ENCODE measurements around the gene TTC7B.

TTC7B gene

DNA sequence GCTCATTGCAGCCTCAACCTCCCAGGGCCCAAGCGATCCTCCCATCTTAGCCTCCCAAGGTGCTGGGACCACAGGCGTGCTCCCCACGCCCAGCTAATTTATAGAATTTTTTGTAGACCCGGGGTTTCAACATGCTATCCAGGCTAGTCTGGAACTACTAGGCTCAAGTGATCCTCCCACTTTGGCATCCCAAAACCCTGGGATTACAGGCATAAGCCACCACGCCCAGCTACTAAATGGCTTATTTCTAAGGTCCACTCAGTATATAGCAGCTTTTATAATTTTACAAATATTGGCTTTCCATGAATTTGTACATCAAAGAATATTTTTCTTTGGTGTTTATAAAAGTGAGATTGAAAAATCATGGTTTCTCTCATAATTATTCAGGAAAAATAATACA lies 167.8 kb downstream of the TTC7B start:
- no peak for DNase-seq (ENCODE audit: low read depth)

DNA sequence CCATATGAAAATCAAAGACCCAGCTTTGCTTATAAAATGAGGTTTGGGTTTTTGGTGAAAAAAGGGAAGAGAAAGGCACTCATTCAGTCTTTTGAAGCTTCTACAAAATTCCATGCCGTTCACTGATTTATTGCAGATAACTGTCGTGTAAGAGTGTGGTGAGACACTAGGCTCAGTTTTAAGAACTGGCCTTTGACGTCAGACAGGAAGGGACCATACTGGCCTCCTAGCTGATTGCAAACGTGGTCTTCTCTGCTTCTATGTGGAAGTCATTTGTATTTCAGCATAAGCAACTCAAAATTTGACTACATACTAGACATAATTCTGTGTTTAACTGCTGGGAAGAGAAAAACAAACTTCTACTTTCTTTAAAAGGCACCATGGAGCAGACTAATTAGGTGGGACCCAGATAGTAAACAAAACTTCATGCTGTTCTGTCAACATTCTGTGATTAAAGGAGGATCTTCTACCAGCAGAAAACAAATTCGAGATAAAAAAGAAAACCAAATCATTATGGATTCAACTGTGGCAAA lies 168.7 kb downstream of the TTC7B start:
- DNase-seq (ENCODE audit: low read depth): no peak

DNA sequence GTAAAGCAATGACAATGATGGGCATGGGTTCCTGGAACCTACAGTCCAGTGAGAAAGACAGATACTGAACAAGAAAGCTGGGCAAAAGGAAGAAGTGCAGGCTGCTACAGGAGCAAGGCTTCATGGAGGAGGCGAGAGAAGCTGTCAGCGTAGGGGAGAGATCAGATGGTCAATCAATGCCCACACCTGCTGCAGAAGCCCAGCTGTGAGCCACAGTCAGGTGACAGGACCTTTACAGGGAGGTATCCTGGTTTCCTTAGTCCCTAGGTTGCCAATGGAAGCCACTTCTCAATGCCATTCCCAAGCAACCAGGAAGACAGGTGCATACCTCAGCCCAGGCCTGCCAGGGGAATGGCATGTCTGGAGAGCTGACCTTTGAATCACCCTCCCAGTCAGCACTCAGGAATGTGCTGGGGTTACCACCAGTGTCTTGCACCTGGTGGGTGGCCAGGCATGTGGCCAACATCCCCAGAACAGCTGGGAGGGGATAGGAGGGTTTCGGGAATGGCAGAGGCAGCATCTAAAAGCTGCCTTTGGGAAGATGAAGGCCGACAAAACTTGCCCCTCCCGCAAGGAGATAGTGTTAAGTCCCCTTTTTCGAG lies 170.3 kb downstream of the TTC7B start:
- no peak for DNase-seq (ENCODE audit: low read depth)

DNA sequence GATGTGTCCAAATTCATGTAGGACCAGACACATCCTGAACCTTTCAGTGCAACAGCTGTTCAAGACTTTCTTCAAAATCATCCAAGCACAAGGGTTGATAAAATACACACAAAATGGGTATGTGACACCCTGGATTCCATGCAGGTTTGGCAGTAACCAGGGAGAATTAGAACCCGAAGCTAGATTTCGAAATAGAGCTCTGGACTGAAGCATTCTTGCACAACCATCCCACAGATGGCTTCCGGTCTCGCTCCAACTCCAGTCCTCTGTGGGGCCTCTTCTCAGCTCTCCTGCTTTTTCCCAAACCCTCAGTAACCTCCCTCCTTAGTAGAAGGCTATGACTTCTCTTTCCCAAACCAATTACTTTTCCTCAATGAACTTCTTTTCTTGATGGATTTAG lies 171.3 kb downstream of the TTC7B start:
- no peak for DNase-seq (ENCODE audit: low read depth)

DNA sequence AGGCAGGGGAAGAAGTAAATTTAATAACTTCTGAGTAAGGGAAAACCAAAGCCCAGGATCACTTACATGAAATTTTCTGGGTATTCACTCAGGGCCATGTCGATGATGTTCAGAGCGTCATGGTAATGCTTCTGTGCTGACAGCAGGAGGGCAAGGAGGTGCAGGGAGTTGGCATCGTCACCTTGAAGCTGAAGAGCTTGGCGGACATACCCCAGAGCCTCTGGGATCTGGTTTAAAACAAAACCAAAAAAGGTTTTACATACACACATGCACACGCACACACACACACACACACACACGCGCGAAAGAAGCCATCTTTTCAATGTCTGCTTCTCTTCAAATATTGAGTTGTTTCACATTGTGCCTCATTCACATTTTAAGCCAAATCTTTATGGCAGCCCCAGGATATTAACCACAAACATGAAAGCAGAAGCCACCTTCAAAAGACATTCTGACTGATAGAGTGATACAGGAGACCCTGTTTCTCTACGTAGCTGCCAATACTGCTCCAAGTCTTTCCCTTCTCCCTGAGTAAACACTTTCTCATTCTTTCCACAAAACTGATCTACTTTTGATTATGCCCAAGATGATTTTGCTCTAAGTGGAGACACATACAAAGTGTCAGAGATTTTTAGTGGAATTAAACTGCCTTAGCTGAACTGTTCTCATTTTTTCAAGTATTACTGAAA lies 172.1 kb downstream of the TTC7B start:
- DNase-seq (ENCODE audit: low read depth): no peak

DNA sequence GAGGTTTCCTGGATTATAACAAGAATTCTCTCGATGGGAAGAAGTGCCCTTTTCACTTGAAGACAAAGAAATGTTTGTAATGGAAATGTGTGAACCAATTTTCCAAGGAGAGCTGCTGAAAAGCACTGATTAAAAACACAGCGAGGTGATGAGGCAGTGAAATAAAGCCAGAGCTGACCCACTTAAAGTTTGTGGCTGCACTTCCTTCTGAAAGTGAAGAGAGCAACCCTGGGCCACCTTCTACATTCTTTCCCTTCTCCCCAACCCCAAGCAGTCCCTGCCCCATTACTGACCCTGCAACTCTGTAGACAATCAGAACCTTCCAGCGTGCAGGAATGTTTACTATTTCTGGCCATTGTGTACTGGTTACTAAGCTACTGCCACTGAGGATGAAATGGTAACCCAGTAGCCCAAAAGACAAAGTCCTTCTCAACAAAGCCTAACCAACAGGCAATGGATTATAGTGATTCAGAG lies 173.9 kb downstream of the TTC7B start:
- DNase-seq (ENCODE audit: low read depth): no peak

DNA sequence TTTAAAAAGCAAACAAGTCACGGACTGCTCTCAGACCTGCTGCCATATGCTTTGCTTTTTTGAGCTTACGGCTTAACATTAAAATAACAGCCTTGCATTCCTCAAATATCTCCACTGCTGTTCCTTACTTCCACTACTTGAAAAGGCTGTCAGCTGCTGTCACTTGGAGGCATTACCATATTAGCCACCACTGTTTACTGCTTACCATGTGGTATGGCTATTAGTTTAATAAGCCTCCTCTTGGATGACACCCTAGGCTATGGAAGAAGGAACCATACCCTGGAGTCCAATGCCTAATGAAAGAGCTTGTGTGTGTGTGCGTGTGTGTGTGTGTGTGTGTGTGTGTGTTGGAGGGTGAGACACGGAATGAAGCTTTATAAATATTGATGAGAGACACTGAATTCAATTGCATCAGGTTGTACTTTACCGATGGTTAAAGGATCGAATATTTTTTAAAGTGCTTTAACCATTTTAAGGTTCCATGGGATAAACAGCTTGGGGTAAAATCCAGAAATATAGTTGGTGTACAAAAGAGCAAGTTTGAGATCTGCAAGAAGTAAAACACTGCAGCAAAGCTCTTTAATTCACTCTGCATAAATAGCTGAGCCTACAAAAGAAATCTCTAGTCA lies 174.5 kb downstream of the TTC7B start:
- no peak for DNase-seq (ENCODE audit: low read depth)

DNA sequence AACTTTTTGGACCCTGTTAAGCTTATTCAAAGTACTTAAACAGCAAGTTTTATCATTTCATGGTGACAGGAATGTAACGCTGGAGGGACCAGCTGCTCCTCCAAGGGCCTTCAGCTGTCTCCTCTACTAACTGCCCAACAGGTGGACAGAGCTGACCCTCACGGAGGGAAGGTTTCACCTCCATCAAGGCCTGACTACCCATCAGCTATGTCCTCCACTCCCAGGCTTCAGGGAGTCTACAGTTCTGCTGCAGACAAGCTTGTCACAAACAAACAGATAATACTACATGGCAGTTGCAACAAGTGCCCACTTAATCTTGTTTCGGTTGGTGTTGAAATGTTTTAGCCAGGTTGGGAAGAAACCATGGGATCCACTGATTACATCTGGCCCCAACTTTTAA lies 175.1 kb downstream of the TTC7B start:
- DNase-seq (ENCODE audit: low read depth): no peak

DNA sequence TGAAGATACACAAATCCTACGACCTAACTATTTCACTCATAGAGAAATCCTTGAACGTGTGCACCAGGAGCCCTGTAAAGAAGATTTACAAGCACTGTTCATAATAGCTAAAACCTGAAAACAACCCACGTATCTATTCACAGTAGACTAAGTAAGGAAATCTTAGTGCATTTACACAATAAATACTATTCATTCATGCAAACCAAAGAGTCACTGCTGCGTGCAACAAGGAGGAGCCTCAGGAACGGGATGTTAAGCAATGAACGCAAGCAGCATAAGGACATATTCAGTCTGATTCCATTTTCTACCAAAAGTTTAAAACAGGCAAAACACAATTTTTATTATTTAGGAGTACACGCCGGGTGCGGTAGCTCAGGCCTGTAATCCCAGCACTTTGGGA lies 176.6 kb downstream of the TTC7B start:
- no peak for DNase-seq (ENCODE audit: low read depth)

DNA sequence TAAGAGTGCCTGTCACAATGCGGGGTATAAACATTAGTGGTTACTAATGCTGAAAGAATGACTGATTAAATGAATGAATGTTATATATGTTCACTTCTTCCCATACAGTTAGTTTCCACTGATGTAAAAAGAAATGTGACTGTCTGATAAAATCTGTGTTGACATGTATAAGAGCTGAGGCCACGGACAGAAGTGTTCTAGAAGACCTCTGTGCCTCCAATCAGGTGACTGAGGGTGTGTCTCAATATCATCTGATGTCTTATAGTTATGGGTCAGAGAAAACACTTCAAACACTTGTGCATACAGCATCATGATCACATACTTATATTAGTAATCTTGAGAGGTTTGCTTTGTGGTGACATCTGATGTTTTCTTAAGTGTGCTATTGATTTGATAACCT lies 183.4 kb downstream of the TTC7B start:
- no peak for DNase-seq (ENCODE audit: low read depth)

DNA sequence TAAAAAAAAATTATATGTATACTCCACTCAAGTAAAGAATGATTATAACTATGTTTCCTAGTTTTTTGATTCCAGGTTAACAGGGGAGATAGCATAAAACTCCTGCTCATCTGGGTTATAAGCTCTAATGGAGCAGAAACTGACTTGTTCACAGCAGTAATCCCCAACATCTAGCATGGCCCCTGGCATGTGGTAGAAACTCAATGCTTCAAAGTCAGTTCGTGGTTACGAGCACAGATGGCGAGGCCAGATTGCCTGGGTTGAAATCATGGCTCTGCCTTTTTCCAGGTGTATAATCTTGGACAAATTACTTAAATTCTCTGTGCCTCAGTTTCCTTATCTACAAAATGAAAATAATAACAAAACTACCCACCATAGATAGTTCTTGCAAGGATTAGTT lies 183.8 kb downstream of the TTC7B start:
- no peak for DNase-seq (ENCODE audit: low read depth)

DNA sequence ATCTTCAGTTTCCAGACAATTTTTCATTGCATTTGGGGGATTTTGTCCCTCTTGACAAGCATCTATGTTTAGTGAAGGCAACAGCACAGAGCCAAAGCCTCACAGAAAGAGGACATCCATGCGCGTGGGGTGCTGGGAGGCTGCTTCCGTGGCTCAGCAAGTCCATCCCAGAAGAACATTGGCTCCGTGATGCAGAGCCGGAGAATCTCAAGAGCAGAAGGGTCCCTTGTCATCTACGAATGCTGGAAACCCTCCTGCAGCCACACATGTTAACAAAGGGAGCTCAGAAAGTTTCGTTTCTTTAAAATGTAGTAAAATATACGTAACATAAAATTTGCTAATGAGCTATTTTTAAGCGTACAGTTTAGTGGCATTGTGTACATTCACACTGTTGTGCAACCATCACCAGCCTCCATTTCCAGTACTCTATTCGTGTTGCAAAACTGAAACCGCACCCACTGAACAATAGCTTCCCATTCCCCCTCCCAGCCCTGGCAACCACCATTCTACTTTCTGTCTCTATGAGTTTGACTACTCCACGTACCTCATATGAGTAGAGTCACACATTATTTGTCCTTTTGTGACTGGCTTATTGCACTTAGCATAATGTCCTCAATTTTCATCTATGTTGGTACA lies 185.9 kb downstream of the TTC7B start:
- DNase-seq (ENCODE audit: low read depth): no peak

DNA sequence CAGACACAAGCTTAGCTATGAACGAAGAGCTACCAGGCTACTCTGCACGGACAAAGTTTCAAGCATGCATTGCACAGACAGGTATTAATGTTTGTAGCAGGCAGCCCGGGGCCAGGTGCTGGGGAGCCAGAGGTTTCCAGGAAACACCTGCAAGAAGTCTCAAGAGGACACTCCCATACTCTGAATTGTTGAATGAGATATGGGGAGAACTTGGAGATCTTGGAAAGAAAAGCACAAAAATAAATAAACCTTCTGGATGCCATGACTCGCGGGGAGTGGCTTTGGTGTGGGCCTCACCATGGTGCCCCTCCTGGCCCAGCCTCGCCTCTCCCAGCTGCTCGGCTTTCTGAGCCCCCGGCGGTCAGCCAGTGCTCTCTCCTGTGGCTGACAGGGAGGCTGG lies 186.8 kb downstream of the TTC7B start:
- DNase-seq (ENCODE audit: low read depth): no peak

DNA sequence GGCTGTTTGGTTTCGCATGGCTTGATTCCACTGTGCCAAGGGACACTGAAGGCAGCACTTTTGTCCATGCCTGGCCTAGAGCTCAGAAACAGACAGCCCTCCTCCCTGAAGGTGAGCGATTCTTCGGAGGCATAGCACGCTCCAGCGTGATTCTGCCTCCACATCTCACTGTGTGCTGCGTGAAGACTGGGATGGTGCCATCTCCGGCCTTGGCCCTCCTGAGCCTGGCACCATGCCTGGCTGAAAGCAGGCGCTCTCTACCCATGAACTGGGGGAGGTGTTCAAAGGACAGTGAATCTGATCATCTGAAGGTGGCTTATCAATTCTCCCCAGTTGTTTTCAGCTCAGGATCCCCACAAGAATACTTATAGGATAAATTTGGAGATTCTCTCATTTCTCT lies 187.4 kb downstream of the TTC7B start:
- DNase-seq (ENCODE audit: low read depth): no peak

DNA sequence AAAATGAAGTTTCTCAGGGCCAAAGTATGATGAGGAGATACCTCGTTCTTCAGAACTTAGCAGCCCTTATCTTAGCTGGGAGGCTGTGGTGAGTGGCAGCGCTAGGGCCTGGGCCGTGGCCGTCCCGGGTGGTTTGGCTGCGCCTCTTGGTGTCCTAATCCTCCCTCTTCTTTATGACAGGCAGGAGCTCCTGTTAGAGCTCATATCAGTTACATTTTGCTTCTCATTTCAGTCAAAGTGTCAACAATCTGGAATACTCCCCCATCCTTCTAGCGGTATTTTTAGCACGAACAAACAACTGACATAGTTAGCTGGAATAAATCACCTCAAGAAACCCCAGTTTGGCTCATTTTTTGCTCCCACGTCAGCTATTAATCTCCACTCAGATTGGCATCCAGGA lies 188.8 kb downstream of the TTC7B start:
- no peak for DNase-seq (ENCODE audit: low read depth)

DNA sequence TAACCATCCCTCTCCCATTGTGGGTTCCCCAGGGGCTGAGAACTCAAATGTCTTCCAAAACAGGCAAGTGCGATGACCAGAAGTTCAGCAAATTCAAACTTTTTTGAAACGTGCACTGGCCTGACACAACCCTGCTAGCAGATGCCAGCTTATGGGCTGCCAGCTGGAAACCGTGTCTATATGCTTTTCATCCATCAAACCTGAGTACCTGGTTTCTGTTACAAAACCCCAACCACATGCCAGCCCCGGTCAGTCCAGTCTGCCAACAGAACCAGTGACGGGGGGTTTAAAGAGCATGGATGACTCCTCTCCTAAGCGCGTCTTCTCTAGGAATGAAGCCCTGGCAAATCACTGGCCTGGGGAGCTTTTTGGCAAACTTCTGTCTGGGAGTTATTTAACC lies 189.7 kb downstream of the TTC7B start:
- DNase-seq (ENCODE audit: low read depth): no peak

DNA sequence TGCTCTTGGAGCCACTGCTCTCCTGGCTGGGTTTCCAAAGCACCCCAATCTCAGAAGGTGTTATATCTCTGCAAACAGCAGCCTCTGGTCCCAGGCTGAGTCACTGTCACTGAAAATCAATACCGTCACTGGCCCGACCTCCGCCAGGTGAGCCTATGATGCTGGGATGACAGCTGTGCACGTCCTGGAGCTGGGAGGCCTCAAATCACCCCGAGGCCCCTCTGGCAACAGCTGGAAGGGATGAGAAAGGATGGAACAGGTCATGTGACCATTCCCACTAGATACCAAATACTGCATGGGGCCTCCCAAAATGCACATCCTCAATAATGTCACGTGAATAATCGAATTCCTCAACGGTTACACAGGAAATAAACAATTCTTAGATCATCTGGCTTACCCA lies 190.8 kb downstream of the TTC7B start:
- DNase-seq (ENCODE audit: low read depth): no peak

DNA sequence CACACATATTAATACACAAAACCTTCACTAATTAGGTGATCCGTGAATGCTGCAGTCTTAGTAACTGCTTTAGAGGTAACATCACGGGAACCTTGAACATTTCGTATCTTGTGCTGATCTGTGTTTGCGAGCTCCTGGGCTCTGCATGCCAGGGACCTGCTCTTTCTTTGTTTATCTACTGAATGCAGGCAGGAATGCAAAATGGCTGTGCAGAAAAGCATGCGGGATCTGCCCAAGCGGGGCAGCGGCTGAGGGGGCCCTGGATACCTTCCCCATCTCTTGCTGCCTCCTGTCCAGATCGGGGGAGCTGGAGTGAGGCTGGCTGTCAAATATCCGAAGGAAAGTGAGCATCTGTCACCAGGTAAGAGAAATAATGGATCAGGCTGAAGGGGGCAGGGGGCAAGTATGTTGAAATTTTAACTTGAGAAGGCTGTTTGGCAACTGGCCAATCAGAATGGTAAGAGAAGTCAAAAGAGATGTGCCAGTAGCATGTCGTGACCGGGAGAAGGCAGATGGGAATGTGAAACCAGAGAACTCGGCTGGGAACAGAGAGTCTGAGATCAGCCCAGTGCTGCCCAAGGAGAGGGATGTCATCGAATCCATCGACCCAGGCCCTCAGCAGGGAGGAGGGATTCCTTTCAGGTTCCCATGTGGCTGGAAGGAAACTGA lies 191.4 kb downstream of the TTC7B start:
- DNase-seq (ENCODE audit: low read depth): no peak

DNA sequence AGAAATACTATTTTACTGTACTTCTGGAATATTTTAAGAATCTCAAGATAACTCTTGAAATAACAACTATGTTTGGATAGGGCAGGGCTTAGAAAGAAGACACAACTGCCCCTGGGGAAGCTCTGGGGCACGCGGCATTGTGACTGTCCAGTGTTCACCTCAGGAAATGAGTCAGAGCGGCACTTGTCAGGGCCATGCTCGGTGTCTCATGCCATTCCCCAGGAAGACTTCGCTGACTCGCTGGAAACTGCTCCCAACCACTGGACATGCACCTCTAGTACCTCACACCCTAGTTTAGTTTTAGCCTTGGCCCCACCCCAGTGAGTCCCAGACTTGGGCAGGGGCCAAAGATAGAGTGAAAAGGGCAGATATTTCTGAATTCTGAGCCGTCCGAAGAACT lies 192.0 kb downstream of the TTC7B start:
- DNase-seq (ENCODE audit: low read depth): no peak

DNA sequence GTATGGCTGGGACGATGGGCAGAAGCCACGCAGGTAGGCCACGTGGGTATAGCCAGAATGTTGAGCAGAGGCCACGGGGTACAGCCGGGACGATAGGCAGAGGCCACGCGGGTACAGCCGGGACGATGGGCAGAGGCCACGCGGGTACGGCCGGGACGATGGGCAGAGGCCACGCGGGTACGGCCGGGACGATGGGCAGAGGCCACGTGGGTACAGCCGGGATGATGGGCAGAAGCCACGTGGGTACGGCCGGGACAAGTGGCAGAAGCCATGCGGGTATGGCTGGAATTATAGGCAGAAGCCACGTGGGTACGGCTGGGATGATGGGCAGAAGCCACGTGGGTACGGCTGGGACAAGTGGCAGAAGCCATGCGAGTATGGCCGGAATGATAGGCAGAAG lies 195.0 kb downstream of the TTC7B start:
- DNase-seq (ENCODE audit: low read depth): no peak

DNA sequence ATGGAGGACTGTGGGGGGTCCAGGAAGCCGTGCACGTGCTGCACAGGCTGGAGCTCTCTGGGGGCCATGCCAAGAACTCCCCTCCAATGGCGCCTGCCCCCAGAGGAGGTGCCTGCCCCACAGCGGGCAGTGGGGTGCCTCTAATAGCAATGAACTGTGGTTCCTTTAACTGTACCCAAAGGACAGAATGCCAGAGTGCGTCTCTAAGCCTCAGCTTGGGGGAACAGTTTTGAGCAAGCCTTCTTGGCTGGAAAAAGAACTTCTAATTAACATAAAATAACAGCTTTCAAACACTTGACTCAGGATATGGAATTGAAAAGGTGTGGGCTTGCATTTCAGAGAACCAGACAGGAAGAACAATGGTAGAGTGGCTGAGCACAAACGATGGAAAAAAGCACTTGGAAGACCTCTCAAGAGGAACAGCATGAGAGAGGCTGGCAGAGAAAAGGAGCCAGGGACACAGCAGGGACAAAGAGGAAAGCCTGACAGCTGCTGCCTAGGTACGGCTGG lies 195.6 kb downstream of the TTC7B start:
- no peak for DNase-seq (ENCODE audit: low read depth)

DNA sequence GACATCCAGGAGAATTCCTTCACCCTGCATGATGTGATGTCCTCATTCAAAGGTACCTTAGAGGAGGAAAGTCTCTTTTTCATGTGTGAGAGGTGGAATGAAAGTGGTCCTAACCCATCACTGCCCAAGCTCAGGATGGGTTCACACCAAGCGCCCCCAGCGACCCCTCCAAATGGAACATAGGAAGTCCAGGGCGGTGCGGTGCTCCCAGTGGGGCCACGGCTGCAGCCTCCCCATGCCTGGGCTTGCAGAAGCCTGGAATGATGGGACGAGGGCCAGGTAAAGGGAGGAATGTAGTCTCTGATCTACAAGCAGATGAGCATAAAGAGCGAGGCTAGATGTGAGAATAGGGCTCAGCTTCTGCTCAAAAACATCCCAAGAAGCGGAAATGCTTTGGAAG lies 196.3 kb downstream of the TTC7B start:
- DNase-seq (ENCODE audit: low read depth): no peak

Data from T-helper 22 cell (primary cell).